ENCODE results near the gene KRTAP19-8. TPM values are rescaled to one million over a fixed set of nuclear protein-coding genes. Genes with fewer than 3 reads are reported as not detected.
A peak's percentile ranks its signal among the peaks of the same experiment; 100 is the strongest.

KRTAP19-8 gene
- total RNA-seq, 4 donors from 2014 or later = not detected

GRCh38 chr21:31012133-31013089 lies 25.9 kb downstream of the KRTAP19-8 start:
- Histone ChIP-seq H3K27ac (peak overlapping the region in 1 of 4 donors; percentile 30), H3K4me3 (no peak overlapping the region), H3K4me1 (no peaks in the 10 kb centered on the region), H3K27me3 (no peaks in the 10 kb centered on the region), H3K9me3 (no peaks in the 10 kb centered on the region), H3K36me3 (no peaks in the 10 kb centered on the region)
- TF ChIP-seq POLR2A (IDR thresholded peaks at IDR 0.05) = no peak
- TF ChIP-seq CTCF (IDR thresholded peaks at IDR 0.05) = no peak
- DNase-seq = no peak

- Histone ChIP-seq H3K4me1 (no peaks in the 10 kb centered on the region), H3K27ac (no peak overlapping the region), H3K9me3 (no peaks in the 10 kb centered on the region), H3K27me3 (no peaks in the 10 kb centered on the region), H3K36me3 (no peaks in the 10 kb centered on the region), H3K4me3 (no peak overlapping the region)
- peak in 2 of 3 donors; percentile 22 to 51 for DNase-seq
- TF ChIP-seq POLR2A (IDR thresholded peaks at IDR 0.05) (no peak), CTCF (IDR thresholded peaks at IDR 0.05) (no peak)
Observed at GRCh38 chr21:31011412-31011811, 26.9 kb downstream of the KRTAP19-8 start.

GRCh38 chr21:31008355-31008754 lies 29.9 kb downstream of the KRTAP19-8 start:
- no peak overlapping the region for H3K27ac ChIP-seq
- no peak overlapping the region for H3K4me3 ChIP-seq
- no peaks in the 10 kb centered on the region for H3K9me3 ChIP-seq
- H3K27me3 ChIP-seq = no peaks in the 10 kb centered on the region
- no peak for DNase-seq
- TF ChIP-seq POLR2A (IDR thresholded peaks at IDR 0.05) (no peak), CTCF (IDR thresholded peaks at IDR 0.05) (no peak)
- H3K36me3 ChIP-seq = no peaks in the 10 kb centered on the region
- no peaks in the 10 kb centered on the region for H3K4me1 ChIP-seq

GRCh38 chr21:31005019-31005418 lies 33.3 kb downstream of the KRTAP19-8 start:
- Histone ChIP-seq H3K36me3 (no peaks in the 10 kb centered on the region), H3K4me3 (no peak overlapping the region), H3K9me3 (no peaks in the 10 kb centered on the region), H3K27ac (no peak overlapping the region), H3K4me1 (no peaks in the 10 kb centered on the region), H3K27me3 (no peaks in the 10 kb centered on the region)
- TF ChIP-seq CTCF (IDR thresholded peaks at IDR 0.05) = no peak
- TF ChIP-seq POLR2A (IDR thresholded peaks at IDR 0.05) = no peak
- no peak for DNase-seq

- Histone ChIP-seq H3K36me3 (no peaks in the 10 kb centered on the region), H3K27me3 (no peaks in the 10 kb centered on the region), H3K27ac (no peak overlapping the region), H3K4me3 (no peak overlapping the region), H3K4me1 (no peaks in the 10 kb centered on the region), H3K9me3 (no peaks in the 10 kb centered on the region)
- TF ChIP-seq POLR2A (IDR thresholded peaks at IDR 0.05) = no peak
- TF ChIP-seq CTCF (IDR thresholded peaks at IDR 0.05) = no peak
- DNase-seq = no peak
Observed at GRCh38 chr21:31003471-31003870, 34.8 kb downstream of the KRTAP19-8 start.

Measured in Peyer's patch (tissue), 4 donors.